ENCODE data around the gene TRRAP.

TRRAP gene

GRCh38 chr7:98879198-98879978 is 1.1 kb downstream of the TRRAP start:
- H3K4me3 ChIP-seq (ENCODE audit: low read depth, low read length) = peak overlapping the region; percentile 97
- TF ChIP-seq CTCF (IDR thresholded peaks at IDR 0.05; ENCODE audit: borderline replicate concordance, insufficient read depth, low read depth, low read length) = peak; percentile 67; the same call in 1 of the 2 replicates

- TF ChIP-seq CTCF (IDR thresholded peaks at IDR 0.05; ENCODE audit: borderline replicate concordance, insufficient read depth, low read depth, low read length) = no peak
These were observed 1.6 kb downstream of the TRRAP start for GRCh38 chr7:98879979-98880315.

GRCh38 chr7:98880485-98880884 is 2.2 kb downstream of the TRRAP start:
- H3K4me3 ChIP-seq (ENCODE audit: low read depth, low read length) = no peak overlapping the region
- TF ChIP-seq CTCF (IDR thresholded peaks at IDR 0.05; ENCODE audit: borderline replicate concordance, insufficient read depth, low read depth, low read length) = no peak

More at GRCh38 chr7:98879979-98880315, 1.6 kb downstream of the TRRAP start:
- H3K4me3 ChIP-seq (ENCODE audit: low read depth, low read length) = peak overlapping the region; percentile 97

- no peak overlapping the region for H3K4me3 ChIP-seq (ENCODE audit: low read depth, low read length)
- TF ChIP-seq CTCF (IDR thresholded peaks at IDR 0.05; ENCODE audit: borderline replicate concordance, insufficient read depth, low read depth, low read length) = no peak
These were observed 3.4 kb downstream of the TRRAP start for GRCh38 chr7:98881561-98882315.

- TF ChIP-seq CTCF (IDR thresholded peaks at IDR 0.05; ENCODE audit: borderline replicate concordance, insufficient read depth, low read depth, low read length) = no peak
- no peak overlapping the region for H3K4me3 ChIP-seq (ENCODE audit: low read depth, low read length)
These were observed 6.1 kb downstream of the TRRAP start for GRCh38 chr7:98884416-98884815.

- H3K4me3 ChIP-seq (ENCODE audit: low read depth, low read length) = no peak overlapping the region
- TF ChIP-seq CTCF (IDR thresholded peaks at IDR 0.05; ENCODE audit: borderline replicate concordance, insufficient read depth, low read depth, low read length) = no peak
These were observed 8.7 kb downstream of the TRRAP start for GRCh38 chr7:98887038-98887437.

GRCh38 chr7:98892609-98893008 is 14.3 kb downstream of the TRRAP start:
- H3K4me3 ChIP-seq (ENCODE audit: low read depth, low read length) = no peak overlapping the region
- TF ChIP-seq CTCF (IDR thresholded peaks at IDR 0.05; ENCODE audit: borderline replicate concordance, insufficient read depth, low read depth, low read length) = no peak

All from GM12875 (cell line).